K562 (cell line): ENCODE measurements around the gene PARD3B. TPM values are rescaled to one million over a fixed set of nuclear protein-coding genes. Genes with fewer than 3 reads are reported as not detected.

ENCODE experiments used
- ATF7 ChIP-seq: fragments of 450-650 bp; IDR thresholded peaks from 2 replicates; pipeline ENCODE4 v1.7.1; 2014; ENCODE audit warnings: mild to moderate bottlenecking, moderate library complexity
- CHD7 ChIP-seq: fragments of 200-600 bp; sonication (generic); IDR thresholded peaks from one replicate; pipeline ENCODE4 v1.6.1; 2012; ENCODE audit warnings: mild to moderate bottlenecking, low read depth, low read length, inconsistent platforms
- DDX20 ChIP-seq: fragments of 450-650 bp; IDR thresholded peaks from 2 replicates; pipeline ENCODE4 v1.6.1; 2016; ENCODE audit warnings: missing genetic modification characterization, low read depth, mild to moderate bottlenecking, missing compliant biosample characterization, moderate library complexity
- FOXA3 ChIP-seq, 2 experiments: fragments of 450-650 bp in 1 of 2; sonication (generic) in 1 of 2; formaldehyde crosslinking; IDR thresholded peaks in 1 of 2; conservative IDR thresholded peaks in 1 of 2; 2 replicates each; pipeline versions ENCODE4 v1.4.0 to v1.8.0; 2020 to 2022; ENCODE audit warnings: mild to moderate bottlenecking in 2 of 2, missing genetic modification reagents in 1 of 2
- GATA2 ChIP-seq: sonication (generic); formaldehyde crosslinking; IDR thresholded peaks from 2 replicates; pipeline ENCODE4 v1.4.0; 2020; ENCODE audit warnings: mild to moderate bottlenecking, missing genetic modification reagents
- RBM14 ChIP-seq: fragments of 200-400 bp; formaldehyde crosslinking; IDR thresholded peaks from 2 replicates; pipeline ENCODE4 v1.6.1; 2018; ENCODE audit warnings: low read depth, mild to moderate bottlenecking, low read length, moderate library complexity, borderline replicate concordance; ENCODE audit not compliant: insufficient read depth
- RBM25 ChIP-seq: fragments of 200-400 bp; formaldehyde crosslinking; IDR thresholded peaks from 2 replicates; pipeline ENCODE4 v1.6.1; 2018; ENCODE audit warnings: low read length, low read depth, moderate library complexity; ENCODE audit not compliant: severe bottlenecking
- RERE ChIP-seq: sonication (generic); formaldehyde crosslinking; IDR thresholded peaks from 2 replicates; pipeline ENCODE4 v1.8.0; 2023; ENCODE audit warnings: missing genetic modification reagents, mild to moderate bottlenecking, borderline replicate concordance
- SNIP1 ChIP-seq: fragments of 450-650 bp; IDR thresholded peaks from 2 replicates; pipeline ENCODE4 v1.7.1; 2017; ENCODE audit warnings: low read depth, mild to moderate bottlenecking
- ZFPM2 ChIP-seq: fragments of 250-450 bp; sonication (Bioruptor Pico); IDR thresholded peaks from 2 replicates; pipeline ENCODE4 v1.5.1; 2022; ENCODE audit warnings: mild to moderate bottlenecking
- polyA plus RNA-seq, 8 experiments: library from polyadenylated mRNA; depleted of rRNA in 4 of 8; stranded (reverse) in 5 of 8; unstranded in 3 of 8; fragments of >200 nt; fragmentation: Nextera tagmentation in 2 of 8; fragmentation: Illumina TruSeq in 1 of 8; extraction: Ambion mirVana in 2 of 8; extraction: Trizol in 1 of 8; gene quantifications; 2 replicates each; pipeline versions ENCODE4 v1.2.1 to v1.2.3, GENCODE V29; 2011 to 2014; ENCODE audit warnings: inconsistent platforms in 1 of 8, missing spikeins in 1 of 8
- total RNA-seq, 7 experiments: library from RNA; depleted of rRNA in 6 of 7; stranded (reverse); fragments of >200 nt in 6 of 7; fragmentation: Illumina TruSeq in 2 of 7; extraction: Trizol in 2 of 7; gene quantifications; 2 replicates each; pipeline versions ENCODE4 v1.2.1 to v1.2.3, GENCODE V29; 2011 to 2021; ENCODE audit warnings: low replicate concordance in 1 of 7

Gene PARD3B
- total and polyA plus RNA-seq, 9 of the 15 experiments (the other 6 are each of a cell fraction or from before 2014, with no cell fraction given): 0.15 to 3.0 (median 1.1) TPM

GRCh38 chr2:205024822-205025518 lies 479.7 kb downstream of the PARD3B start (continued):
- no peak for TF ChIP-seq RBM25
- no peak for TF ChIP-seq CHD7
- no peak for TF ChIP-seq RBM14
- no peak for TF ChIP-seq DDX20 (tag)
- TF ChIP-seq RERE (CRISPR knock-in tag): no peak
- peak; percentile 80 for TF ChIP-seq GATA2
- peak; percentile 82 for TF ChIP-seq ATF7
- no peak for TF ChIP-seq FOXA3 (CRISPR knock-in tag; conservative IDR thresholded peaks at IDR 0.05 in 1 of 2, IDR thresholded peaks at IDR 0.05 in 1 of 2)
- TF ChIP-seq SNIP1: no peak
- no peak for TF ChIP-seq ZFPM2 (CRISPR knock-in tag)
